Panc1 (cell line): ENCODE results near the gene PIGR.

Experiments
- POLR2AphosphoS5 ChIP-seq: IDR thresholded peaks from 2 replicates; pipeline ENCODE4 v1.6.1; 2012; ENCODE audit warnings: mild to moderate bottlenecking, low read depth, low read length, moderate library complexity
- SIN3A ChIP-seq: IDR thresholded peaks from 2 replicates; pipeline ENCODE4 v1.6.1; 2012; ENCODE audit warnings: low read depth, mild to moderate bottlenecking, low read length, moderate library complexity, borderline replicate concordance; ENCODE audit not compliant: insufficient read depth
- TF ChIP-seq, protein P1 (sequence below): fragments of 450-650 bp; IDR thresholded peaks from 2 replicates; pipeline ENCODE4 v1.5.1; 2017; ENCODE audit warnings: mild to moderate bottlenecking

- TF ChIP-seq, protein P1, sequence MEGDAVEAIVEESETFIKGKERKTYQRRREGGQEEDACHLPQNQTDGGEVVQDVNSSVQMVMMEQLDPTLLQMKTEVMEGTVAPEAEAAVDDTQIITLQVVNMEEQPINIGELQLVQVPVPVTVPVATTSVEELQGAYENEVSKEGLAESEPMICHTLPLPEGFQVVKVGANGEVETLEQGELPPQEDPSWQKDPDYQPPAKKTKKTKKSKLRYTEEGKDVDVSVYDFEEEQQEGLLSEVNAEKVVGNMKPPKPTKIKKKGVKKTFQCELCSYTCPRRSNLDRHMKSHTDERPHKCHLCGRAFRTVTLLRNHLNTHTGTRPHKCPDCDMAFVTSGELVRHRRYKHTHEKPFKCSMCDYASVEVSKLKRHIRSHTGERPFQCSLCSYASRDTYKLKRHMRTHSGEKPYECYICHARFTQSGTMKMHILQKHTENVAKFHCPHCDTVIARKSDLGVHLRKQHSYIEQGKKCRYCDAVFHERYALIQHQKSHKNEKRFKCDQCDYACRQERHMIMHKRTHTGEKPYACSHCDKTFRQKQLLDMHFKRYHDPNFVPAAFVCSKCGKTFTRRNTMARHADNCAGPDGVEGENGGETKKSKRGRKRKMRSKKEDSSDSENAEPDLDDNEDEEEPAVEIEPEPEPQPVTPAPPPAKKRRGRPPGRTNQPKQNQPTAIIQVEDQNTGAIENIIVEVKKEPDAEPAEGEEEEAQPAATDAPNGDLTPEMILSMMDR: no peak
- no peak for TF ChIP-seq SIN3A
- TF ChIP-seq POLR2AphosphoS5: no peak
These were observed at the start of gene PIGR for GRCh38 chr1:206946261-206946660.
